Stimulated activated CD4-positive, alpha-beta T cell treated with anti-CD3 and anti-CD28 coated beads, TNF-alpha, amount 100 ng/mL, for 48 hours (primary cell): Measurements from ENCODE around the gene TSSK2.

Experiments used
- DNase-seq, 3 donors: peaks; one replicate each; pipeline ENCODE4 v3.0.0-alpha.2; 2020; ENCODE audit warnings: low read depth in 3 of 3

The TSSK2 gene

DNA sequence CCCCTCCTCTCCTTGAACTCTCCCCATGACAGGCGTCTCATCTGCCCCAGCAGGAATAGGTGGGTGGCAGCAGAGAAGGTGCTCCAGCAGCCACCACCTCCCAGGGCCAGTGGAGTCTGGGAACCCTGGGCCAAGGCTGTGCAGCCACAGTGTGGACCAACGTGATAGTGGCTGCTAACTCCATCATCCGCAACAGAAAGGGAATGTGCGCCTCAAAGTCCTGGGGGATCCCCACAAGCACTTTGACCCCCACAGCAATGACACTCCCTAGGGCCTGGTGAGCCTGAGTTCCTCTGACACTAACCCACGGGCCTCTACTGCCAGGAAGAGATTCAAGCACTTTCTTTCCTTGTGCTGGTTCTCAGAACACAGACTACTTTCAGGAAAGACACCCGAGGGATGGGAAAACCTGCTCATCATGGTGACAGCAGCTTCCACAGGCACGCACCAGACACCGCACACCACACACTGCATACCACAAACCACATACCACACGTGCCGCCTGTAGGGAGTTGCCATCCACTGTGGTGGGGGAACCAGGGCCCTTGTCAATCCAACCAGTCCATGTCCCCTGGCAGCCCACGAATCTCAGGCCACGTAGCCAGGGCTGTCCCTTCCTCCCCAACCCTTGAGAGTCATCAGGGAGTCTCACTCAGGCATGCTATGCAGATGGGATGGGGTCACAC, 50.8 kb downstream of the TSSK2 start:
- DNase-seq, result no peak
